Activated CD4-positive, alpha-beta T cell treated with anti-CD3 and anti-CD28 coated beads for 4 hours (primary cell): Measurements from ENCODE around the gene CD7.

Experiments
- DNase-seq, 2 donors: peaks; one replicate each; pipeline ENCODE4 v3.0.0-alpha.2; 2020

The CD7 gene

DNA sequence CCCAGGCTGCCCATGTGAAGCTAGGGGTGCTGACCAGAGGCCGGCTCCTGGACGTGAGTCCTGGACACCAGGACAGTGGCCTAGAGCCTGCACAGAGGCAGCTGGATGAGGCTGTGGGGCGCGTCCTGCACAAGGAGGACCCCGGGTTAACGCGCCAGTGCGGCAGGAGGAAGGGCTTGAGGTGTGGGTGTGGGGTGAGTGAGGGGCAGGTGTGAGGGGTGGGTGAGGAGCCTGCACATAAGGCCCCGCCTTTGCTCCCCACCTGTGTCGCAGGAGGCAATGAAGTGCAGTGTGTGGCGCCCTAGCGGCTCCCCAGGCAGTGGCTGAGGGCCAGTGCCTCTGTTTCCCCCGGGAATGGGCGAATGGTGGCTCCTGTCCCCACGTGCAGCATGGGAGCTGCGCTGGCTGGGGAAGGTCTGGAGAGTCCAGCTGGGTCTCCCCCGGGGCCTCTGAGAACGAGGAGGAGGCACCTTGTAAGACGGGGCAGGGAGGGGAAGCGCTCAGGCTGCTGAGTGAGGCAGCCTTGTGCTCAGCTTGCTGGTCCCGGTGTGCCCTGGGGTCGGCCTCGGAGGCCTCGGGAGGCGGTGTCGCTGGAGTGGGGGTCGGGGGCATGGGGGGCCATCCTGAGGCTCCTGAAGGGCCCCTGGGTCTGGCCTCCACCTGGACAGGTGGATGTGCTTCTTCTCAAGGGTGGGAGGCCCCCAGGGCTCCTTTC lies 3.2 kb downstream of the CD7 start:
- no peak for DNase-seq

DNA sequence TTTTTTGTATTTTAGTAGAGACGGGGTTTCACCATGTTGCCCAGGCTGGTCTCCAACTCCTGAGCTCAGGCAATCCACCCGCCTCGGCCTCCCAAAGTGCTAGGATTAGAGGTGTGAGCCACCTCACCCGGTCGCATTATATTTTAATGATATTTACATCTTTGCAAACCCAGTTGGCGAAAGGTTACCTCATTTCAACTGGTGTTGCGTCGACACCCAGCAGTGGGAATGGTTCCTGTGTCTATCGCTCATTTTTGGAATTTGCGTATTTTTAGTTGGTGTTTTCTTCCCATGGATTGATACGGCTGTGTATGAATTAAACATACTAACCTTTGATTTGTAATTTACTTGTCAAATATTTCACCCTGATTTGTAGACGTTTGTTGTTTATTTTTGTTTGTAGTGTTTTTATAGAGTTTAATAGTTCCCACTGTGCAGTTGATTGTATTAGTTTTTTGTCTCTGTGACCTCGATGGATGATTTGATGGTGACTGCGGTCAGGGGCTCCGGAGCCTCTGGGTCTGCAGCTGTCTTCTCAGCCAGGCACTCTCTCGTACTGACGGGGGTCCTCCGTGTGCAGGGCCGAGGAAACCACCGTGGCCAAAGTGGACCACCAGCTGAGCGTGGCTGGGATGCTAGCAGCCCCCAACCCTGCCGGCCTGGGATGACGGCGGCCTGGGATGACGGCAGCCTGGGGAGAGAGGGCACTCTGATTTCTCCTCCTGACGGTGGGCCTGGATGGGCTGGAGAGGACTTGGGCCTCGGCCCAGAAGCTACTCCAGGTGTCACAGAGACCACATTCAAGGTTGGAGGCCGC lies 4.0 kb downstream of the CD7 start:
- DNase-seq: no peak

DNA sequence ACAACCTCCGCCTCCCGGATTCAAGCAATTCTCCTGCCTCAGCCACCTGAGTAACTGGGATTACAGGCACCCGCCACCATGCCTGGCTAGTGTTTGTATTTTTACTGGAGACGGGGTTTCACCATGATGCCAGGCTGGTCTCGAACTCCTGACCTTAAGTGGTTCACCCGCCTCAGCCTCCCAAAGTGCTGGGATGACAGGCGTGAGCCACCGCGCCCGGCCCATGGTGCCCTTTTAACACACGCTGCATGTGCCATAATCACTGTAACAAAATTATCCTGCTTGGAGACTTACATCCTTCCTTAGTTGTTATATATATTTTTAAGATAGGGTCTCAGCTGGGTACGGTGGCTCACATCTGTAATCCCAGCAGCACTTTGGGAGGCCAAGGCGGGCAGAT lies 5.4 kb downstream of the CD7 start:
- DNase-seq: no peak

DNA sequence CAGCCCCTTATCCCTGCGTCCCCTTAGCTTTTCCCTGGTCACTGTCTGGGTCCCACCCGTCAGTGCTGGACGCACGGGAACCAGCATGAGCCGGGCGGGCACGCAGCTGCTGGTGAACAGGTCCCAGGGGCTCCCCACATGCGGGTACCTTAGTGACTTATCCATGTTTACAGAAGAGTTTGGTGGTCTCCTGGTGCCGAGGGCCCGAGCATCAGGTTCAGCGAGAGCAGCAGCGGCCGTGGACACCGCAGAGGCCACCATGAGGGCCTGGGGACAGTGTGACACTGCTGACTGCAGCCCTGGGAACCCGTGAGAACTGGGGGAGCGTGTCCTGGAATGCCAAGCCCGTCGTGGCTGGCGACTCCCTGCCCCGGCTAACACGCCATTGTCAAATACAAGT lies 6.5 kb downstream of the CD7 start:
- no peak for DNase-seq

DNA sequence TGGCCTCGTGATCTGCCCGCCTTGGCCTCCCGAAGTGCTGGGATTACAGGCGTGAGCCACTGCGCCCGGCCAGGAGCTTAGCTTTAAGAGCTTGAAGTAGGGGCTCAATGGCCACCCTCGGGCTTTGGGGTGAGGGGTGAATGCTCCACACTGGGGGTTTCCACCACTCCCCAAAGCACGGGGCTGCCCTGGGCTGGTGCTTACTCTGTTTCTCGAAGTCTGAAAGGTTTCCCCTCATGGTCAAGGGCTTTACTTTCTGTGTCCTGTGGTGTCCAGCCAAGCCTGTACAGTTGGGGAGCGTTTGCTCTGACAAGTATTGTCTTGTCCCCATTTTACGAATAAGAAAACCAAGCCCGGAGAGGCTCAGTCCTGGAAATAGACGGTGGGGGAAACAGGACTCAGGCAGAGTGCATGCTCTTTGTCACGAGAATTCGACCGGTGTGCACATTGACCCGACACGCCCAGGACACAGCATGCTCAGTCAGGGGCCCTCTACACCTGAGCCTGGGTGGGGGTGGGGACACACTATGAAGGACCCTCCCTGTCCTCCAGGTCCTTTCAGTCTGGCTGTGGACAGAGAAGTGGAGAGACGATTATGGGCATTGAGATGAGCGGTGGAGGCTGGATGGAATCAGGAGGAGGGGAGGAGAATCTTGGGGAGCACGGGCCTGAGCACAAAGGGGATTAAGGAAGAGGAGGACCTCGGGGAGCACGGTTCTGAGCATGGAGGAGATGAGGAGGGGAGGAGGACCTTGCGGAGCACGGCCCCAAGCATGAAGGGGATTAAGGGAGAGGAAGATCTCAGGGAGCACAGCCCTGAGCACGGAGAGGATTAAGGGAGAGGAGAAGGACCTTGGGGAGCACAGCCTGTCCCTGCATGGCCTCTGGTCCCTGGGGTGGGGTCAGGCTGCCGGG lies 7.5 kb downstream of the CD7 start:
- no peak for DNase-seq

DNA sequence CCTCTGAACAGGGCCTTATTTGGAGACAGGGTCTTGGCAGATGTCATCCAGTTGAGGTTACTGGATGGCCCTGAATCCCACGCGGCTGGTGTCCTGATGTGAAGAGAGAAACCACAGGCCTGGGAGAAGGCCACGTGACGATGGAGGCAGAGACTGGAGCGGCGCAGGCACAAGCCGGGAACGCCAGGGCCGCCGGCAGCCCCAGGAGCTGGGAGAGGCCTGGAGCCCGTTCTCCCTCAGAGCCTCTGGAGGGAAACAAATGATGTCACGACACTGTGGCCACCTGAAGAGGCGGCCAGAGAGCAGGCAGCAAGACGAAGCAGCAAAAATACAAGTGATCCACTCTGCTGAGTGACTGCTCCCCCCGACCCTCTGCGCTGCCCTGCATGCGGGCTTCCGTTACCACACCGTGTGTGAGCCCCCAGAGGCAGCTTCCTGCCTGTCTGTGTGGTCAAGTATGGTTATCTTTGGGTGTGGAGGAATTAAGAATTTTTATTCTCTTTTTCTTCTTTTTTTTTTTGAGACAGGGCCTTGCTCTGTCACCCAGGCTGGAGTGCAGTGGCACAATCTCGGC lies 11.6 kb downstream of the CD7 start:
- no peak for DNase-seq

DNA sequence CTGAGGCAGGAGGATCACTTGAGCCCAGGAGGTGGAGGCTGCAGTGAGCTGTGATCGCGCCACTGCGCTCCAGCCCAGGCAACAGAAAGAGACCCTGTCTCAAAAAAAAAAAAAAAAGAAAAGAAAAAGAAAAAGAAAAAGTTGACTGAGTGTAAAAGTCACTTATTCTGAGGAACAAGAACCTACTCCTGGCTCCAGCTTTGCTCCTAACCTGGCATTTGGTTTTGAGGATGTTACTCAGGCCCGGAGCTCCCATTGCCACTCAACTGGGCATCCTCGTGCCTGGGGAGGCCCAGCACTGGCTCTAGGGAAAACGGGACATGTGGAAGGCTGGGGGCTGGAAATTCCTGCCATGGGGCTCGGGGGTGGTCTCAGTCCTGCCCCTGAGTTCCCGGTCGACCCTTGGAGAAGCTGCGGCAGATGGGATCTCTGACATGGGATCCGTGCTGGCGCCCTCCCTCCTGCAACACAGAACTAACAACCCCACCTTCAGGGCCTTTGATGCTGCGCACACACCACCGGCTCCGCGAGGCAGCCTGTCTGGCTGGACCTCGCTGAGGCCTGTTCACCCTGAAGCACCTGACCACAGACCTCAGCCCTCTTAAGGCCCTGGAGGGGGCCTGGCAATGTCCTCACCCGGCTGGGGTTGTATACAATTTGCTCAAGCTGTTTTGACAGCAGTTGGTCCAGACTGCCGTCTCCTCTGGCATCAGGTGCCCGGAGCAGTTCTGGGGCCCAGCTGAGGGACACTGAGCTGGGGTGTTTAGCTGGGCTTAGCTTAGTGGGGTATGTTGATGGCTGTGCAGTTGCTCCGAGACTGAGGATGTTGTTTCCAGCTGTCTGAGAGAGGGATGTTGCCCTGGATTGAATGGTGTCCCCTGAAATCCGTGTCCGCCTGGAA lies 12.3 kb downstream of the CD7 start:
- DNase-seq: no peak

DNA sequence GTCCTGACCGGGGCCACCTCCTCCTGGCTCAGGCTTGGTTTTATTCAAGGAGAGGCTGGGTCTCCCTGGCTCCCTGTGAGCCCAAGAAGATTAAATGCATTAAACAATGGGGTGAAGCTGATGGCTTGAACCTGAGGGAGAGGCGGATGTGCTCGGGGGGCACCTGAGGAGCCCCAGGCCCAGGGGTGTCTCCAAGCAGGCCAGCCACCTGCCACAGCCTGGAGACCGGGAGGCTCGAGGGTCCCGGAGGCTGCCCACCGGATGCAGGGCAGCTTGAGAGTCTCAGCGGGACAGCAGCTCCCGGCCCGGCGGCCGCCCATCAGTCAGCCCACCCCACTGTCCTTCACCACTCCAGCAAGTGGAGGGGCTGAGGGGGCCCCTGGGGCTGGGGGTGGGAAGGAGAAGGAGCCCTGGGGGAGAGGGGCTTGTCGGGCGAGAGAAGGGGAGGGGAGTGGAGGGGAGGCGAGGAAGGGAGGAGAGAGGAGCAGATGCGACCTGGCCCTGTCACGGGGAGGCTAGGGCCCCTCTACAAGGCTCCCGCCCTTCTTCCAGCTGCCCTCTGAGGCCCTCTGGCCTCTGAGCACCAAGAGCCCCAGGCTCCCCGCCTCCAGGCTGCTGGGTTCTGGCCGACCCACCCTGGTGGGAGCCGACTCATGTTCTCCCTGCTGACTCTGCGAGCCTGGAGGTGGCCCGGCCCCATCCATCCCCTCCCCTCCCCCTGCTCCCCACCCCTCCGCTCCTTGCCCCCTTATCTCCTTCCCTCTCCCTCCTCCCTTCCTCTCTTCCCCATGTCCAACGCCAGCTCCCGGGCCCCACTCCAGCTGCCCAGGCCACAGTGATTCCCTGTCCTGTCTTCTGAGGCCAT lies 13.2 kb downstream of the CD7 start:
- DNase-seq: no peak

DNA sequence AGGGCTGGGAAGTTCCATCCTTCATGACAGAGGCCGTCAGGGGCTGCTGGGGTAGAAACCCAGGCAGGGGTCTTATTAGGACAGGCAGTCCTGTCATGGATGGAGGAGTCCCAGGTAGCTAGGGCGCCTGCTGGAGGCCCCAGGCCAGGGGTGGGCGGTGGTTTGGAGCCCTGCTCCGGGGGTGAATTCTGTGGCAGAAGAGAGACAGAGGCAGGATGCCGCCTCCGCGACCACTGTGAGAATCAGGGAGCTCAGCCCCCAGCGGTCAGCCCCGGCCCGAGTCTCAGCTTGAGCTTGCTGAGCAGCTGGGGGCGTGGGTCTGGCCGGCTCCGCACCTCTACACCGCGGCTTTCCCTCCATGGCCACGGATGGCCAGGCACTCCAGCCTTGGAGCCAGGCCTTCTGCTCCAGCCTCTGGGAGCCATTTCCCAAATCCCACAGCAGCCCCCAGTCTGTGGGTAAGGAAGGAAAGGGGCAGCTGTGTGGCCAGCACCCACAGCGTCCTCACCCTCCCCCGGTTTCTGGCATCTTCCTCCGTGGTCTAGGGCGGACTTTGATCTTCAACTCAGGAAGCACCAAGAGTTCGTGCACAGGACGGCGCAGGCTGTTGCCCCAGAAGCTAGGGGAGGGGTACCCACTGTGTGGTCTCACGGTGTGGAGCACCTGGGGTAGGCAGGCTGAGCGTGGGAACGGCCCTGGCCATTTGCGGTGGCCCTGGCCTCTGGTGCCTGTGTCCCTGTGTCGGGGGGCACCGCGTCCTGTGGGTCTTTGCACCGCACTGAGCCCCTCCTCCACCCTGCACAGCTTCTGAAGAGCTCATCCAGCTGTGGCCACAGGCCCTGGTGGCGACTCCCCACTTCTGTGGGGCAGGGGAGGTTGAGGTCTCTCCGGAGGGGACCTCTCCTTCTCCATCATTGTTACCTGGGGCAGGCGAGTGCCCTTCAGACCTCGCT lies 14.1 kb downstream of the CD7 start:
- DNase-seq: peak in 1 of 2 donors; percentile 30

DNA sequence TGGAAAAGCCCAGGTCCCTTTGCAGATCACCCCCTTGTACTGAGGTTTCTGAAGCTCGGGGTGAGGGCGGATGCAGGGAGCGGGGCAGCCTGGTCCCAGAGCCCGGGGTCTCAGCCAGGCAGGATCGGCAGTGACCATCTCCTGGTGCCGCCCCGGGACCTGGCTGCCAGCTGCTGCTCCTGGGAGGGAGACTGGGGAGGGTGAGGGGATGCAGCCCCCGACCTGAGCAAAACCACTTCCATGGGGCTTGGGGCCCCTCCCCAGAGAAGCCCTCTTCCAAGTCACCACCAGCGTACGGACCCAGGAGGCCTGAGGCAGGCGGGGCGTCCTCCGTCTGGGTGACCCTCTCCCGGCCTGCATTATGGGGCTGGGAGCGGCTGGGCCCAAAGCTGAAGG lies 14.8 kb downstream of the CD7 start:
- DNase-seq: peak in 1 of 2 donors; percentile 15

DNA sequence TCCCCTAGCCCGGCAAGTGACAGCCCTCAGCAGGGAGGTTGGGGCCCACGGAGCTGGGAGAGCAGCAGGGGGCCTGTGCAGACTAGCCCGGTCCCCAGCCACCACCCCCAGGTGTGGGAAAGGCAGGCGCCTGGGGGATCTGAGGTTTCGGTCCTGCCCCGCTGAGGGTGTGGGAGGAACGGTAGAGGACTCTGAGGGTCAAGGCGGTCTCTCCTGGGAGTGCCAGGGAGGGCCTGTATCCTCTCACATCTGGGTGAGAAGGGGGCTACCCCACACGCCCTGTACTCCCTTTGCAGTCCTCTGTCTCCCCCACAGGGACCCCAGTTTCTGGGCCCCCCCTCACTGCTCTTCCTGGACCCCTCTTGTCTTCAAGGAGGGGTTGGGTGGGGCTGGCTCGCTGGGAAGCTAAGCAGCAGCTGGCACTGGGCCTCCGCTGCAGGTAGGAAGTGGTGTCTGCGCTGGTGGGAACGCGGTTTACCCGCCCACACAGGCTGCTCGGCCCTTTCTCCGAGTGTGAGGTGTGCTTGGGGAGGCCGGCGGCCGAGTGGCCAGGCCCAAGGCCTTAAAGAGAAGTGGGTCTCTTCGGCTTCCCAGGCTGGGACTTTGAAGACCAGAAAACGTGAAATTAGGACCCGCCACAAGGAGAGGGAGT lies 15.4 kb downstream of the CD7 start:
- DNase-seq: peak; percentile 58 to 65

DNA sequence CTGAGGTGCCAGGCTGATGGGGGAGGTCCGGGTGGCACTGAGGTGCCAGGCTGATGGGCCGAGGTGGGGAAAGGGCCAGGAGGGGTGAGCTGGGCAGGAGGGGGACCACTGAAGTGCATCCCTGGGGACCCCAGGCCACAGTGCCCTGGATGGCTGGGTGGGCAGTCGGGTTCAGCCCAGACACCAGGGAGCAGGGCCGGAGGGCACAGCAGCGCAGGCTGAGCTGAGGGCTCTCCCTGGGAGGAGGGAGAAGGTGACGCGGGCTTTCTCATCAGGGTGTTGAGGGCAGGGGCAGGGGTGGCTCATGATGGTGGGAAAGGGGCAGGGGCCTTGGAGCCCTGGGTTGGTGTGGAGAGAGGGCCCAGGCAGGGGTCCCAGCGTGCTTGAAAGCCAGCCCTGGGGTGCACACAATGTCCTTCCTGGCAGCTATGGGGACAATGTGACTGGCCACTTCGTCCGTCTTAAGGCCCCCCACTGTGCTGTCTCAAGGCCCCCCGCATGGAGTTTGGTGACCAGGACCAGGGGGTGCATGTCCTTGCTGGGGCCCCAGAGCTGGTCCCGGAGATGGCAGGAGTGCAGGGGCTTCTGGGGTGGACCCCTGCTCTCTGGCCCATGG lies 16.0 kb downstream of the CD7 start:
- peak in 1 of 2 donors; percentile 9 for DNase-seq

DNA sequence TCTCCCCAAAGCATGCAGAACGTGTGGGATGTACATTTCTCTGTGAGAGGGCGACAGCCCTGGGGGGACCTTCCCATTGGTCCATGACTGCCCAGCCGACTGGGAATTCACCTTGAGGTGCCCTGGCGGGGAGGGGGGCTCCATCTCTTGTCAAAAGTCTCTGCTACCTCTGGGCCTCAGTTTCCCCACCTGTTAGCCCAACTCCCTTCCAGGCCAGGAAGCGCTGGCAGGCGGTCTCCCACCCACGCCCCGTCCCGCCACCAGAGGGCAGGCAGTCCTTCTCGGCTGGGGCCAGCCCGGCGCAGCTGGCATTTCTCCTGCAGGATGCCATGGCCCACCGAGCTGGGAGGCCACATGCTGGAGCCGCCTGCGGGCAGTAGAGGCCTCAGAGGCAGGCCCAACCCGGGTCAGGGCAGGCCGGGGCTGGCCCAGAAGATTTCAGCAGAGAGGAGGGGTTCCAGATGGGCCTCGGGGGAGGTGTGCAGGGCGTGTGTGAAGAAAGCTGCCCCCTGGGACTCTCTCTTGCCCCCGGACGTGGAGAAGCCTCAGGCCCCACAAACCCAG lies 16.6 kb downstream of the CD7 start:
- peak; percentile 69 to 72 for DNase-seq

DNA sequence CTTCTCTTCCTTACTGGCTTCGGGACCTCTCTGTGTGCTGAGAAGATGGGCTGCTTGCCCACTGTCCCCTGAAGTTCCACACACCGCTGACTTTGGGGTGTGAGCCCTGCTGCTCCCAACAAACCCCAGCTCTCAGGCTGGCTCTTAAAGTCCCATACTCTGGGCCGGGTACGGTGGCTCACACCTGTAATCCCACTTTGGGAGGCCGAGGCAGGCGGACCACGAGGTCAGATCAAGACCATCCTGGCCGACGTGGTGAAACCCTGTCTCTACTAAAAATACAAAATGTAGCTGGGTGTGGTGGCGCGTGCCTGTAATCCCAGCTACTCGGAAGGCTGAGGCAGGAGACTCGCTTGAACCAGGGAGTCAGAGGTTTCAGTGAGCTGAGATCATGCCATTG lies 17.2 kb downstream of the CD7 start:
- no peak for DNase-seq

DNA sequence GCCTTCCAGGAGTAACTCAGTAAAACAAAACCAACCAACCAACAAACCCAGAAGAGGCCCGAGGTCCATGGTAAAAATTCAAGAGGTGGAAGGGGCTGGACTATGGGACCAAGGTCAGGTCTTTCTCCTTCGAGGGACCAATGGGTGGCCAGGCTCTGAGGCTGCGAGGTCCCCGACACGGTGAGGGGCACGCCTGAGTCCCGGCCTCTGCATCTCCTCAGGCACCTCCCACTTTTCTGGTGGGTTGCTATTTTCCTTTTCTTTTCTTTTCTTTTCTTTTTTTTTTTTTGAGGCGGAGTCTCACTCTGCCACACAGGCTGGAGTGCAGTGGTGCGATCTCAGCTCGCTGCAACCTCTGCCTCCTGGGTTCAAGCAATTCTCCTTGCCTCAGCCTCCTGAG lies 18.0 kb downstream of the CD7 start:
- peak; percentile 39 to 40 for DNase-seq

DNA sequence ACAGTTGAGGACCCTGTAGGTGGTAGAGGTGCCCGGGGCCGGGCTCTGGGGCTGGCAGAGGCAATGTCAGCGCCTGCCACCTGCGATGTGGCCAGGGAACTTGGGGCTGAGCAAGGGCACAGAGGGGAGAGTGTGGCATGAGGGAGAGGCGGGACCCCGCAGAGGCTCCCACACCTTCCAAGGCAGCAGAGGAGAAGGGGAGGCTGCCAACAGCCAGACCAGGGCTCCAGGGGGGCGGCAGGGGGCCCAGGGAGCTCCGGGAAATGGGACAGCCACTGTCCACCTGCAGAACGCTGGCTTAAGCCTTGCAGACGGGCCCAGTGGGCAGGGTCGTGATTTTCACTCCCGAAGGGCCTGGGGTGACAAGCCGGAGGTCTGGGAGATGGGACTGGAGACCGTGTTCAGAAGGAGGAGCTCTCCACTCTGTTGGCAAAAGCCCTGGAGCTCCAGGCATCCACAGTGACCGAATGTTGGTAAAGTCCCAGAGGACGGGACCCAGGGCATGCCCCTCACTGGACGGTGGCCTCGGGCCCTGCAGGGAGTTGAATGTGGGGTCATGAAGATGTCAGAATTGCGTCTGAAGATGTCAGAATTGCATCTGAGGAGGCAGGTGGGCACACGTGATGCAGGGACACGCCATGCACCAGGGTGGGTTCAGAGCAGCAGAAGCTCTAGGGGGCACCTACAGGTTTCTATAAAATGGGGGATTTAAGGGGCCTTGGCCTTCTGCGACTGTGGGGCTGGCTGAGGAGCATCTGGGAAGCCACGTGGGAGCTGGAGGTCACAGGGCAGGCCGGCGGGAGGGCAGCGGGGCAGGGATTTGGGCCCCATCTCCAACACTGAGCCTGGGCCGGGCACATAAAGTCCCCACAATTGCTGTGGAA lies 18.6 kb downstream of the CD7 start:
- peak in 1 of 2 donors; percentile 5 for DNase-seq
